Retina (tissue), 1 donor: ENCODE results near the gene TOP3A.
A peak's percentile ranks its signal among the peaks of the same experiment; 100 is the strongest.

Experiments used
- DNase-seq: peaks from one replicate; pipeline ENCODE4 v3.0.0-alpha.2; 2016

TOP3A gene

DNA sequence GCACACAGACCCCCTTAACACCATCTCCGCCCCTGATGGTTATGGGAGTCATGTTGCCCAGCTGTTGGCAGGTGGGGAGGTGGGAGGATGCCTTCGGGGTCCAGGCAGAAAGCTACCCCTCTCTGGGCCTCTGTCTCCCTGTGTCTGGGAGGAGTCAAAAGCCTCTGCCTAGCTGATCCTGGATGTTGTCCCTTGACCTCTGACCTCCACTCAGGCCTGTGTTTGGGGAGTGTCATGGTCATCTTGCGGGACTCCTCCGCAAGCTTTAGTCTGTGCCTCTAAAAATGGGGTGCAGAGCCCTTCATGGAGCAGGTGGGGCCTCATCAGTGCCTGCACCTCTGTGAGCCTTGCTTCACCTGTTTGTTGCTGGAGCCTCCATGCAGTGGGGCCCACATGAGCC lies 85.5 kb downstream of the TOP3A start:
- DNase-seq: no peak

DNA sequence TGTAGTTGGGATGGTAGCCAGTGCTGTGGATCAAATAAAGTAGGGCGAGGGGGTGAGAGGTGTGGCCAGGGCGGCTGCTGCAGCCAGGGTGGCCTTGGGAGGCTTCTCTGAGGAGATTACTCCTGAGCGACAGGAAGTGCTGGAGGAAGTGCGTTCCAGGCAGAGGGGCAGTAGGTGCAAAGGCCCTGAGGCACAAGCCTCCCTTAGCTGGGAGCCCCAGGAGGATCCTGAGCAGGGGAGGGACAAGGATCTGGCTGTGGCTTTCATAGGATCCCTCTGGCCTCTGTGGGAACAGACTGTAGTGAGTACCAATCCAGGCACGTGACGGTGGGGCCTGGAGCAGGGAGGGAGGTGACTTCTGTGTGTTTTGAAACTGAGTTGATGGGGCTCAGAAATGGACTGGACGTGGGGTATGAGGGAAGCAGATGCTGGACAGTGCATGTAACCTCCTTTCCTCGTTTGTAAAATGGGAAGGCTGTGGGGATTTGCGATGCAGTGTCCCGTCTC lies 86.6 kb downstream of the TOP3A start:
- DNase-seq: no peak

DNA sequence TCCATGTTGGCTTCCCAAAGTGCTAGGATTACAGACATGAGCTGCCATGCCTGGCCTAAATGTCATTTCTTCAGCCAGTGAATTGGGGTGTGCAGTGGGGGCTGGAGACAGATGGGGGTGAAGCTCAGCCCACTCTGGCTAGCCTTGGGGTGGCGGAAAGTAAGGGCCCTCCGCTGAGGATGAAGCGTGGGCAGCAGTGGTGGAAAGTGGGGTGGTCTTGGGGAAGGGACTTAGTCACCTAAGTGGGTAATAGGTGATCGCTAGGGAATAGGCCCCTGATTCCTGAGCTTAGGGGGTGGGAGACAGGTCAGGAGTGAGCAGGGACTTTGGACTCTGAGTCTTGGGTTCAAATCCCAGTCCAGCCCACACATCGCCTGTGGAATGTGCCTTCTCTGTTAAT lies 87.2 kb downstream of the TOP3A start:
- DNase-seq: no peak

DNA sequence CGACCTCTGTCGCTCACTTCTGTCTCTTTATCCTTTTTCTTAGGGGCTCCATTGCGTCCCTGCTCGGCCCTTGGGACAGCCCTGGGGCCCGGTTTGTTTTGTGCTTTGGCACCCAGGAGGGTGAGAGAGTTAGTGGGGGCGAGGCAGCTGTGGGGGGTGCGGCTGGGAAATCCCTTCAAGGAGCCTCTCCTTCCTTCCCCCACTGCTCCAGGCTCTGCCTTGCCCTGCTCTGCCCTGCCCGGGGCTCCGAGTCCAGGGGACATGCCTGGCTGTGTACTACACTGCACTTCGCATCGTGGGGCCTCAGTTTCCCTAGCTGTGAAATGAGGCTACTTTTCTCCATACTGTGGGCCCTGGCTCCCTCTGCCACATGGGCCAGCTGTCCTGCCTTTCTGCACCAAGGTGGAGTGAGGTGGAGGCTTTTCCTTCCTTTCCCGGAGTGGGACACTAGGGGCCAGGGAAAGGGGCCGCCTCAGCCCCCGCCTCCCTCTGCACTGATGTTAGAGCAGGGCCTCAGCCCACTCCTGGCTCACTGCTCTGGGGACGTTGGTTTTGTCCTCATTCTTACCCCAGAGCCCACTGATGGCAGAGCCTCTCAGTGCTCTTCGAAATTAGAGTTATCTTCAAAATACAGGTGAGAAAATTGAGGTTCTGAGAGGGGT lies 88.4 kb downstream of the TOP3A start:
- DNase-seq: no peak

DNA sequence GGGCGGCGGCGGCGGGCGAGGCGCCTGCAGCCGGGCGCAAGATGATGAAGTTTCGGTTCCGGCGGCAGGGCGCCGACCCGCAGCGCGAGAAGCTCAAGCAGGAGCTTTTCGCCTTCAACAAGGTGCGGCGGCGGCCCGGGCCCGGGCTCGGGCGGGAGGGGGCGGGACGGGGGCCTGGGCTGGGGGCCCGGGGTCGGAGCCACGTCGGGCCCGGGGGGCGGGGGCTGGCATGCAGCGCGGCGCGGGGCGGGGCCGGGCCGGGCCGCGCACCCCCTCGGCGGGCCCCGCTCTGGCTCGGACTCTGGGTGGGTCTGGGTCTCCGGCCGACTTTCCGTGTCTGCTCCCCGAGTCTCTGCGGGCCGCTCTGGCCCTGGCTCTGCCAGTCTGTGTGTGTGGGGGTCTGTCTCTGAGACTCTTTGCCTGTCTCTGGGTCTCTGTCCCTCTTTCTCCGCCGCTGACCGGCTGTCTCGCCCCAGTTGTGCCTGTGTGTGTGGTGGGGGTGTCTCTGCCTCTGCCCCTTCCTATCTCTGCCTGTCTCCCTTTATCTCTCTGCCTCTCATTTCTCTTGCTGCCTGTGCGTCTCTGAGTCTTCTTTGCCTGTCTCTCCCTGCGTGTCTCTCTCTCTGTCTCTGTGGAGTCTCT lies 89.0 kb downstream of the TOP3A start:
- peak; percentile 53 for DNase-seq

DNA sequence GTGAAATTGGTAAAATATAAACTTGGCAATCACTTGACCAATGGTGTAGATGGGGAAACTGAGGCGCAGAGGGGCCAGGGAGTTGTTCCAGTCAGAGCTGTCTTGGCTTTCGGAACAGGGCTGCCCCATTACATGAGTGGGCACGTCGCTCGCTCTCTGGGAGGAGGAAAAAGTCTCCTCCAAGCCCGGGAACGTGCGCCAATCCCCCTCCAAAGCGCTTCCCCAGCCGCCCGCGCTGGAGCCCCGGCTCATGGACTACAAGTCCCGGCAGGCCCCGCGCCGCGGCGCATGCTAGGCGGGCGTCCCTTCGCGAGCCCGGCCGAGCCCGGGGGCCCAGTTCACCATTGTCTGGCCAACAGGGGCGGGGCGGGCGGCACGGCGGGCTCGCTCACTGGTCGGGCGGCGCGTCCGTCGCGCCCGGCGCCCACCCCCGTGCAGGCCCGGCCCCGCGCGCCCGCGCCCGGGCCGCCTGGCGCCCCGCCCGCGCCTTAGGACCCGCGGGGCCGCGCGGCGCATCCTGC lies 89.6 kb downstream of the TOP3A start, which contains the start of gene LLGL1:
Gene LLGL1, plus strand, starts transcription at position 515 of the 521 bp plus-strand sequence. CDS start 48 bp downstream, outside the sequence.
- peak; percentile 93 for DNase-seq

DNA sequence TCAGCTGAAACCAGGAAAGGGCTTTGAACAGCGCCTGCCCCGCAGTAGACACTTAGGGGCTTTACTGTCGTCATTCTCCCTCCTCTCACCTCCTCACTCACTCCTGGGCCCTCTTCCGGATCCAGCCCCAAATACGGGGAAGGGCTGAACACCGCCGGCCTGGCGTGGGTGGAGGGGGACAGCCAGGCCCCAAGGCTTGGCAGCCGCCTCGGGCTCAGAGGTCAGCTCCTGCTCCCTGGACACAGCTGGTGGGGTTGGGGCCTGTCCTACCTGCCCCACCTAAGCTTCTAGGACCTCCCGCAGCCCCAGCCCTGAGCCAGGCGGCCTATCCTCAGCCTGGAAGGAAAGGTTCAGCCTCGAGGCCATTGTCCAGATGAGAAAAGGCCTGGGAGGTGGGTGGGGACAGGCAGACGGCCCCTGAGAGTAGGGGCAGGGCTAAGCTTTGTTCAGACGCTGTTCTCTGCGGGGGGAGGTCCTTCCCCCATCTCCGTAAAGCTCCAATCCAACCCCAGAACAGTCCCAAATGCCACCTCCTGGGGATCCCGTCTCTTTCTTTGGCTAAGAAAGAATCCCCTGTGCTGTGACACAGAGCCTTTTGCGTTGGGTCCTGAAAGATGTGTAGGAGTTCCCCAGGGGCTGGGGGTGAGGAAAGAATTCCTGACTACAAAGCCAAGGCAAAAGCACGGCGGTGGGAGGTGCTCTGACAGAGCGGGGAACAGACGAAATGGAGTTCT lies 90.2 kb downstream of the TOP3A start:
- DNase-seq: no peak

DNA sequence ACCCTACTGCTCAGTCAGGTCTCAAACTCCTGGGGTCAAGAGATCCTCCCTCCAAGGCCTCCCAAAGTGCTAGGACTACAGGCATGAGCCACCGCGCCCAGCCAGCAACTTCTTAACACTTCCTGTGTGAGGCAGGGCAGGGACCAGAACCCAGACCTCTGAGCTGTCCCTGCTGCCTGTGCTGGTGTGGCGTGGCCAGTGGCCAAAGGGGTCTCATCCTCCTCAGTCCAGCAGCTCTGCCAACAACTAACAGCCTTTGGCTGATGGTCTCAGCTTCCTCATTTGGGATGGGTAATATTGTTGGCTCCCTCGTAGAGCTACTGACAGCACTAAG lies 90.8 kb downstream of the TOP3A start:
- no peak for DNase-seq
